Measurements from ENCODE around the gene THADA.

Gene THADA

GRCh38 chr2:43262951-43263350 lies 332.9 kb downstream of the THADA start:
- DNase-seq: no peak

- DNase-seq: no peak
These were observed 333.6 kb downstream of the THADA start for GRCh38 chr2:43262239-43262638.

- DNase-seq: no peak
These were observed 336.3 kb downstream of the THADA start for GRCh38 chr2:43259512-43259911.

GRCh38 chr2:43258547-43259156 lies 337.2 kb downstream of the THADA start:
- DNase-seq: no peak

- peak; percentile 75 for DNase-seq
These were observed 340.4 kb downstream of the THADA start for GRCh38 chr2:43255296-43255910.

GRCh38 chr2:43254331-43254730 lies 341.5 kb downstream of the THADA start:
- DNase-seq: no peak

- no peak for DNase-seq
These were observed 344.6 kb downstream of the THADA start for GRCh38 chr2:43251171-43251731.

- no peak for DNase-seq
These were observed 345.8 kb downstream of the THADA start for GRCh38 chr2:43250015-43250414.

GRCh38 chr2:43248621-43249020 lies 347.2 kb downstream of the THADA start:
- no peak for DNase-seq

- no peak for DNase-seq
These were observed 349.2 kb downstream of the THADA start for GRCh38 chr2:43246641-43247040.

- no peak for DNase-seq
These were observed 354.3 kb downstream of the THADA start for GRCh38 chr2:43241558-43241957.

GRCh38 chr2:43240766-43241150 lies 355.1 kb downstream of the THADA start:
- DNase-seq: no peak

GRCh38 chr2:43239981-43240765 lies 355.7 kb downstream of the THADA start:
- no peak for DNase-seq

- no peak for DNase-seq
These were observed 357.0 kb downstream of the THADA start for GRCh38 chr2:43238813-43239212.

- no peak for DNase-seq
These were observed 357.7 kb downstream of the THADA start for GRCh38 chr2:43238176-43238575.

- no peak for DNase-seq
These were observed 362.3 kb downstream of the THADA start for GRCh38 chr2:43233218-43234212.

GRCh38 chr2:43230951-43231827 lies 364.6 kb downstream of the THADA start:
- no peak for DNase-seq

GRCh38 chr2:43230351-43230885 lies 365.4 kb downstream of the THADA start:
- DNase-seq: no peak

GRCh38 chr2:43228756-43229659 lies 366.8 kb downstream of the THADA start:
- DNase-seq: no peak

GRCh38 chr2:43228321-43228751 lies 367.5 kb downstream of the THADA start:
- DNase-seq: no peak
